Measurements from ENCODE around the gene ALDOA. TPM values are rescaled to one million over a fixed set of nuclear protein-coding genes. Genes with fewer than 3 reads are reported as not detected.

The ALDOA gene
- total and polyA plus RNA-seq, 9 of the 15 experiments (the other 6 are each of a cell fraction or from before 2014, with no cell fraction given), result 311 to 2,224 (median 1,293) TPM

GRCh38 chr16:30096105-30096861 lies 30.7 kb downstream of the ALDOA start, which contains the start of gene YPEL3 (continued):
- TF ChIP-seq BRCA1 (IDR thresholded peaks at IDR 0.05), result no peak
- no peak for TF ChIP-seq BRCA1 (CRISPR knock-in tag; IDR thresholded peaks at IDR 0.05)
- TF ChIP-seq RBM39 (optimal IDR thresholded peaks at IDR 0.05; ENCODE audit: low read depth, low read length), result no peak
- TF ChIP-seq PHF21A (IDR thresholded peaks at IDR 0.05; ENCODE audit: borderline replicate concordance, low read depth), result no peak
- no peak for TF ChIP-seq CREB3 (tag; conservative IDR thresholded peaks at IDR 0.05; ENCODE audit: low read depth)
- TF ChIP-seq SRSF9 (IDR thresholded peaks at IDR 0.05; ENCODE audit: borderline replicate concordance, low read depth, low read length), result no peak
- no peak for TF ChIP-seq CEBPZ (IDR thresholded peaks at IDR 0.05; ENCODE audit: borderline replicate concordance, low read depth, low read length)
- TF ChIP-seq IRF2 (CRISPR knock-in tag; IDR thresholded peaks at IDR 0.05), result no peak
- TF ChIP-seq MLLT1 (IDR thresholded peaks at IDR 0.05), result no peak
- no peak for TF ChIP-seq RBM17 (IDR thresholded peaks at IDR 0.05; ENCODE audit: borderline replicate concordance, low read depth, low read length)
- TF ChIP-seq ZNF316 (IDR thresholded peaks at IDR 0.05), result no peak
- TF ChIP-seq ZNF75A (CRISPR knock-in tag; IDR thresholded peaks at IDR 0.05), result no peak
- no peak for TF ChIP-seq NCOA6 (IDR thresholded peaks at IDR 0.05)
- no peak for TF ChIP-seq TCF7L2 (IDR thresholded peaks at IDR 0.05; ENCODE audit: low read depth, low read length)
- no peak for TF ChIP-seq ZNF324 (CRISPR knock-in tag; IDR thresholded peaks at IDR 0.05)
- TF ChIP-seq TRIM24 (IDR thresholded peaks at IDR 0.05), result no peak
- no peak for TF ChIP-seq ZNF121 (CRISPR knock-in tag; conservative IDR thresholded peaks at IDR 0.05)
- TF ChIP-seq TSHZ1 (CRISPR knock-in tag; IDR thresholded peaks at IDR 0.05), result no peak

All from K562 (cell line).